ENCODE measurements around the gene ABCA13.

GRCh38 chr7:48426331-48426965, 255.2 kb downstream of the ABCA13 start:
- TF ChIP-seq CTCF (conservative IDR thresholded peaks at IDR 0.05) (no peak), ZFX (IDR thresholded peaks at IDR 0.05) (no peak)
